H1 (cell line): ENCODE data around the gene SCPEP1. TPM values are rescaled to one million over a fixed set of nuclear protein-coding genes. Genes with fewer than 3 reads are reported as not detected.

ENCODE experiments used
- CTCF ChIA-PET: fragments of 300-600 bp; sonication (Branson Sonifier 250); formaldehyde crosslinking; loops from one replicate; lab custom pipeline; 2021; ENCODE audit not compliant: partially characterized antibody; lab: Charles Lee
- POLR2A ChIA-PET: fragments of 300-600 bp; sonication (Branson Sonifier 250); formaldehyde crosslinking; loops from one replicate; lab custom pipeline; 2021; ENCODE audit warnings: inconsistent platforms; ENCODE audit not compliant: partially characterized antibody; lab: Charles Lee
- DNase-seq, 2 experiments: peaks; one replicate each; pipeline versions ENCODE4 v3.0.0 to v3.0.0-alpha.2; 2010 to 2022; ENCODE audit warnings: low spot score in 2 of 2, low read depth in 1 of 2, mixed read lengths in 1 of 2
- FAIRE-seq: peaks from 2 replicates; lab custom pipeline; 2011; peaks lifted over from hg19 to GRCh38; lab: Jason Lieb, UNC
- H2AFZ ChIP-seq: 2 replicates; pipeline ENCODE4 v1.8.1; 2012; ENCODE audit warnings: low read length, inconsistent platforms
- H2AK5ac ChIP-seq: 2 replicates; pipeline ENCODE4 v1.6.1; 2013; ENCODE audit warnings: low read depth, low read length
- H2BK120ac ChIP-seq: replicated peaks from 2 replicates; pipeline ENCODE3; 2013; ENCODE audit warnings: low read depth, low read length, inconsistent platforms
- H2BK12ac ChIP-seq: 2 replicates; pipeline ENCODE4 v1.6.1; 2013; ENCODE audit warnings: low read depth, low read length
- H2BK15ac ChIP-seq: 2 replicates; pipeline ENCODE4 v1.6.1; 2013; ENCODE audit warnings: low read length
- H2BK20ac ChIP-seq: 2 replicates; pipeline ENCODE4 v1.6.1; 2013; ENCODE audit warnings: low read length
- H2BK5ac ChIP-seq: 2 replicates; pipeline ENCODE4 v1.6.1; 2013; ENCODE audit warnings: low read depth, low read length
- H3K14ac ChIP-seq: 2 replicates; pipeline ENCODE4 v1.6.1; 2013; ENCODE audit warnings: inconsistent platforms; ENCODE audit not compliant: insufficient read length
- H3K18ac ChIP-seq: 2 replicates; pipeline ENCODE4 v1.6.1; 2013; ENCODE audit warnings: low read length; ENCODE audit errors: extremely low read depth
- H3K23ac ChIP-seq: 2 replicates; pipeline ENCODE4 v1.6.1; 2013; ENCODE audit warnings: inconsistent platforms; ENCODE audit not compliant: insufficient read length
- H3K23me2 ChIP-seq: 2 replicates; pipeline ENCODE4 v1.6.1; 2013; ENCODE audit warnings: low read depth, low read length
- H3K27ac ChIP-seq: 2 replicates; pipeline ENCODE4 v1.6.1; 2011; ENCODE audit warnings: low read depth, low read length, inconsistent platforms
- H3K27me3 ChIP-seq, 4 experiments: replicated peaks in 1 of 4; 1 replicate in 1 of 4; 2 replicates in 3 of 4; pipeline versions ENCODE4 v1.6.1 to v1.8.1; 2011 to 2013; ENCODE audit warnings: low read length in 3 of 4, mild to moderate bottlenecking in 3 of 4, inconsistent platforms in 2 of 4, mixed read lengths in 2 of 4, moderate library complexity in 1 of 4; ENCODE audit not compliant: control insufficient read depth in 3 of 4, insufficient read depth in 3 of 4; ENCODE audit errors: extremely low read depth in 1 of 4
- H3K36me3 ChIP-seq, 4 experiments: 2 replicates each; pipeline versions ENCODE4 v1.6.1 to v1.8.1; 2011 to 2013; ENCODE audit warnings: mild to moderate bottlenecking in 4 of 4, low read length in 3 of 4, moderate library complexity in 2 of 4, control low read depth in 1 of 4, inconsistent platforms in 1 of 4; ENCODE audit not compliant: insufficient read depth in 4 of 4, control insufficient read depth in 2 of 4
- H3K4ac ChIP-seq: replicated peaks from 2 replicates; pipeline ENCODE3; 2013; ENCODE audit warnings: low read length, low read depth, mixed read lengths, inconsistent platforms; ENCODE audit not compliant: insufficient read length
- H3K4me1 ChIP-seq, 4 experiments: replicated peaks in 1 of 4; 1 replicate in 1 of 4; 2 replicates in 3 of 4; pipeline versions ENCODE4 v1.6.1 to v1.8.1; 2011 to 2013; ENCODE audit warnings: low read length in 3 of 4, inconsistent platforms in 2 of 4, mixed read lengths in 1 of 4; ENCODE audit not compliant: insufficient read depth in 4 of 4, control insufficient read depth in 3 of 4
- H3K4me2 ChIP-seq, 2 experiments: 2 replicates each; pipeline versions ENCODE4 v1.6.1 to v1.8.1; 2011 to 2013; ENCODE audit warnings: low read depth in 2 of 2, low read length in 2 of 2, control low read depth in 1 of 2, inconsistent platforms in 1 of 2, mild to moderate bottlenecking in 1 of 2; ENCODE audit not compliant: insufficient read depth in 1 of 2
- H3K4me3 ChIP-seq, 4 experiments: fragments of 200-600, 300-600 bp in 1 of 4; sonication (generic), shearing (Covaris generic), sonication (Bioruptor Twin) in 1 of 4; 2 replicates each; pipeline versions ENCODE4 v1.5.1 to v1.8.1; 2011 to 2016; ENCODE audit warnings: low read length in 4 of 4, low read depth in 3 of 4, control low read depth in 2 of 4, inconsistent platforms in 2 of 4, mild to moderate bottlenecking in 2 of 4, mixed read lengths in 1 of 4, moderate library complexity in 1 of 4; ENCODE audit not compliant: insufficient read depth in 2 of 4; ENCODE audit errors: extremely low read depth in 1 of 4
- H3K56ac ChIP-seq: replicated peaks from 2 replicates; pipeline ENCODE3; 2013; ENCODE audit warnings: low read depth, mild to moderate bottlenecking, mixed read lengths, low read length, inconsistent platforms; ENCODE audit not compliant: insufficient read length
- H3K79me1 ChIP-seq: 2 replicates; pipeline ENCODE4 v1.6.1; 2013; ENCODE audit warnings: low read depth, low read length, control low read depth
- H3K79me2 ChIP-seq, 2 experiments: 2 replicates each; pipeline versions ENCODE4 v1.6.1 to v1.8.1; 2012 to 2013; ENCODE audit warnings: low read length in 2 of 2, mild to moderate bottlenecking in 2 of 2, inconsistent platforms in 1 of 2; ENCODE audit not compliant: insufficient read depth in 2 of 2, control insufficient read depth in 1 of 2
- H3K9ac ChIP-seq, 4 experiments: replicated peaks in 1 of 4; 1 replicate in 1 of 4; 2 replicates in 3 of 4; pipeline versions ENCODE4 v1.6.1 to v1.8.1; 2011 to 2013; ENCODE audit warnings: low read depth in 3 of 4, low read length in 3 of 4, control low read depth in 2 of 4, mild to moderate bottlenecking in 2 of 4, moderate library complexity in 2 of 4, inconsistent platforms in 1 of 4; ENCODE audit errors: extremely low read depth in 1 of 4
- H3K9me3 ChIP-seq, 2 experiments: 2 replicates each; pipeline versions ENCODE4 v1.6.1 to v1.8.1; 2012 to 2013; ENCODE audit warnings: mild to moderate bottlenecking in 2 of 2, moderate library complexity in 2 of 2, control low read depth in 1 of 2, inconsistent platforms in 1 of 2, low read depth in 1 of 2, low read length in 1 of 2, mixed read lengths in 1 of 2; ENCODE audit not compliant: insufficient read depth in 2 of 2
- H4K20me1 ChIP-seq, 2 experiments: replicated peaks in 1 of 2; 2 replicates each; pipeline versions ENCODE3 to v1.8.1; 2011 to 2013; ENCODE audit warnings: inconsistent platforms in 2 of 2, low read length in 2 of 2, mild to moderate bottlenecking in 1 of 2; ENCODE audit not compliant: insufficient read depth in 2 of 2, control insufficient read depth in 1 of 2
- H4K5ac ChIP-seq: 2 replicates; pipeline ENCODE4 v1.6.1; 2013; ENCODE audit warnings: low read length, low read depth, mixed read lengths, inconsistent platforms; ENCODE audit not compliant: insufficient read length
- H4K8ac ChIP-seq: 2 replicates; pipeline ENCODE4 v1.8.0; 2013; ENCODE audit warnings: mild to moderate bottlenecking, moderate library complexity, low read length, inconsistent platforms; ENCODE audit not compliant: insufficient read depth; ENCODE audit errors: extremely low read depth
- H4K91ac ChIP-seq: replicated peaks from 2 replicates; pipeline ENCODE3; 2013; ENCODE audit warnings: low read length, mixed read lengths, inconsistent platforms; ENCODE audit not compliant: insufficient read length
- CEBPB ChIP-seq: IDR thresholded peaks from 2 replicates; pipeline ENCODE4 v1.6.1; 2012; ENCODE audit warnings: low read depth, low read length
- CHD1 ChIP-seq: IDR thresholded peaks from 2 replicates; pipeline ENCODE4 v1.6.1; 2012; ENCODE audit warnings: low read depth, low read length, improper control_type of control experiment
- CREB1 ChIP-seq: IDR thresholded peaks from 2 replicates; pipeline ENCODE4 v1.6.1; 2012; ENCODE audit warnings: inconsistent platforms
- CTCF ChIP-seq, 3 experiments: IDR thresholded peaks; 1 replicate in 2 of 3; 2 replicates in 1 of 3; pipeline versions ENCODE4 v1.5.1 to v1.6.1; 2011; ENCODE audit warnings: low read length in 3 of 3, mild to moderate bottlenecking in 3 of 3, inconsistent platforms in 2 of 3, low read depth in 1 of 3, moderate library complexity in 1 of 3; ENCODE audit not compliant: insufficient read depth in 1 of 3; ENCODE audit errors: control extremely low read depth in 1 of 3
- E2F6 ChIP-seq: IDR thresholded peaks from 2 replicates; pipeline ENCODE4 v1.6.1; 2012; ENCODE audit warnings: inconsistent platforms
- NRF1 ChIP-seq: IDR thresholded peaks from 2 replicates; pipeline ENCODE4 v1.6.1; 2011; ENCODE audit warnings: mild to moderate bottlenecking, low read depth, low read length, improper control_type of control experiment
- RAD21 ChIP-seq, 2 experiments: IDR thresholded peaks in 1 of 2; conservative IDR thresholded peaks in 1 of 2; 2 replicates each; pipeline ENCODE4 v1.6.1; 2011; ENCODE audit warnings: low read depth in 2 of 2, low read length in 2 of 2, improper control_type of control experiment in 1 of 2, inconsistent platforms in 1 of 2, mild to moderate bottlenecking in 1 of 2, moderate library complexity in 1 of 2
- SIN3A ChIP-seq, 2 experiments: IDR thresholded peaks in 1 of 2; conservative IDR thresholded peaks in 1 of 2; 2 replicates each; pipeline ENCODE4 v1.6.1; 2011 to 2012; ENCODE audit warnings: low read length in 2 of 2, improper control_type of control experiment in 1 of 2, low read depth in 1 of 2, mild to moderate bottlenecking in 1 of 2
- TEAD4 ChIP-seq: IDR thresholded peaks from 2 replicates; pipeline ENCODE4 v1.6.1; 2012; ENCODE audit warnings: low read depth, low read length, inconsistent platforms, mixed read lengths
- WGBS, 2 experiments: shearing (Covaris generic) in 1 of 2; methylation state at CpG; one replicate each; pipeline versions ENCODE4 v1.1.6 to v1.1.7; 2013 to 2015; ENCODE audit warnings: low lambda C conversion rate in 2 of 2, mixed read lengths in 2 of 2, inconsistent platforms in 1 of 2, low coverage in 1 of 2, missing lambda C conversion rate in 1 of 2; ENCODE audit not compliant: insufficient replicate concordance in 2 of 2, insufficient coverage in 1 of 2, insufficient read length in 1 of 2; ENCODE audit errors: extremely low coverage in 1 of 2, missing lambda C conversion rate in 1 of 2; 5-methylcytosine and 5-hydroxymethylcytosine counted together
- polyA plus RNA-seq, 7 experiments: library from polyadenylated mRNA; depleted of rRNA in 3 of 7; stranded (reverse) in 5 of 7; unstranded in 2 of 7; fragments of >200 nt in 5 of 7; fragments of 200-250 nt in 2 of 7; gene quantifications; 1 replicate in 5 of 7; 2 replicates in 1 of 7; 4 replicates in 1 of 7; pipeline versions ENCODE4 v1.2.1 to v1.2.3, GENCODE V29; 2011 to 2013; ENCODE audit warnings: missing spikeins in 2 of 7, mixed read lengths in 2 of 7
- total RNA-seq: library from RNA; stranded (reverse); fragmentation: NEBNext Ultra II Directional; extraction: Animal tissue kit (Norgen Biotek cat#: 25700); gene quantifications from 2 replicates; pipeline ENCODE4 v1.2.1, GENCODE V29; 2021

SCPEP1 gene
- total and polyA plus RNA-seq, 2 of the 8 experiments (the other 6 are each of a cell fraction or from before 2014, with no cell fraction given), result 30.7 to 52.6 TPM

DNA sequence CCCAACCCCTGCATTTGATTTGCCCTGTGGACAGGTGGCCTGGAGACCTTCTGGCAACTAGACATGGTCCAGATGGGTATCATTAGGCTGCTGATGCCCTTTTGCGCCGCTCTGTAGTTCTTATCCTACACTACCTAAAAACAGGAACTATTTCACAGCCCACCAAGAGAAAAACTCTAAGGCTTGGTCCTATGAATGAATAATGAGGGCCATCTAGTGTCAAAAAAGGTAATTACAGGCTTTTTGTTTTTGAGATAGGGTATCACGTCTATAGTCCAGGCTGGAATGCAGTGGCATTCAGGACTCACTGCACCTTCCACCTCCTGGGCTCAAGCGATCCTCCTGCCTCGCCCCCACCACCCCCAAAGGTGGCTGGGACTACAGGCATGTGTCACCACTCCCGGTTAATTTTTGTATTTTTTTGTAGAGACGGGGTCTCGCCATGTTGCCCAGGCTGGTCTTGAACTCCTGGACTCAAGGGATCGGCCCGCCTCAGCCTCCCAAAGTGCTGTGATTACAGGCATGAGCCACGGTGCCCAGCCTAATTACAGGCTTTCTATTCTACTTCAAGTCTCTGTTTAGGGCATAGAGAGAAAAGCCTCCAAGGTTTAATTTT, 38.0 kb upstream of the SCPEP1 start:
- Histone ChIP-seq H2BK120ac (no peak overlapping the region), H2BK20ac (no peak overlapping the region), H2BK5ac (no peak overlapping the region), H3K4me2 (no peak overlapping the region), H3K4me1 (no peaks in the 10 kb centered on the region), H2BK12ac (no peak overlapping the region), H3K23ac (no peak overlapping the region), H2BK15ac (no peak overlapping the region), H3K9ac (no peak overlapping the region), H3K18ac (no peak overlapping the region), H4K20me1 (no peaks in the 10 kb centered on the region), H3K36me3 (peaks cover 2 to 51% (median 36%) of the 10 kb centered on the region in 4 experiments), H3K56ac (no peak overlapping the region), H4K8ac (no peak overlapping the region), H4K91ac (no peak overlapping the region), H3K4me3 (no peak overlapping the region), H3K27me3 (no peaks in the 10 kb centered on the region), H3K14ac (no peak overlapping the region), H2AK5ac (no peak overlapping the region), H3K4ac (no peak overlapping the region), H3K79me2 (no peaks in the 10 kb centered on the region), H2AFZ (no peak overlapping the region), H3K23me2 (no peaks in the 10 kb centered on the region), H4K5ac (no peak overlapping the region), H3K9me3 (no peaks in the 10 kb centered on the region), H3K27ac (no peak overlapping the region), H3K79me1 (no peaks in the 10 kb centered on the region)
- FAIRE-seq, result peak; percentile 19
- DNase-seq, result peak in 1 of 2 experiments; percentile 45
- 80% methylated on average over 11 of the region's 11 CpGs; no CpG with 5 or more reads in 1 of the 2 experiments for WGBS, 2 experiments
- POLR2A ChIA-PET, result interaction anchor here (0.6 to 1.2 kb wide), 3 partner anchors 21 to 120 kb away, joined by 3 to 4 read pairs (median 3); partner anchors contain the start of gene COIL
- TF ChIP-seq TEAD4 (peak; percentile 87), CREB1 (no peak), CTCF (IDR thresholded peaks at IDR 0.05; ENCODE audit: control extremely low read depth in 1 of 3, insufficient read depth in 1 of 3, low read depth in 1 of 3, low read length in 3 of 3) (peak in 2 of 3 experiments; percentile 57 to 63; a peak in 2 of 4 replicates), SIN3A (conservative IDR thresholded peaks at IDR 0.05 in 1 of 2, IDR thresholded peaks at IDR 0.05 in 1 of 2; ENCODE audit: low read depth in 1 of 2, low read length in 2 of 2) (0 out of 4 replicates have a peak, but pooled peaks of 1 of the 2 experiments have one; percentile 15), RAD21 (IDR thresholded peaks at IDR 0.05 in 1 of 2, conservative IDR thresholded peaks at IDR 0.05 in 1 of 2; ENCODE audit: low read depth in 2 of 2, low read length in 2 of 2) (peak; percentile 88), E2F6 (no peak), NRF1 (no peak), CHD1 (no peak), CEBPB (no peak)
- CTCF ChIA-PET, result interaction anchor here (0.6 to 4.5 kb wide), 31 partner anchors 11 to 1099 kb away, joined by 3 to 55 read pairs (median 4); partner anchors contain the start of gene TRIM25
